CD8-positive, alpha-beta memory T cell (primary cell): ENCODE measurements around the gene ZBTB7A. TPM values are rescaled to one million over a fixed set of nuclear protein-coding genes. Genes with fewer than 3 reads are reported as not detected.

Experiments
- CTCF ChIA-PET: fragments of 350-600 bp; sonication (Branson Sonifier 250); formaldehyde crosslinking; loops from one replicate; lab custom pipeline; 2021; ENCODE audit warnings: antibody characterized with exemption; lab: Charles Lee
- POLR2A ChIA-PET: fragments of 350-600 bp; sonication (Branson Sonifier 250); formaldehyde crosslinking; loops from one replicate; lab custom pipeline; 2021; ENCODE audit warnings: antibody characterized with exemption; lab: Charles Lee
- DNase-seq, 5 donors: peaks; one replicate each; pipeline versions ENCODE4 v3.0.0 to v3.0.0-alpha.2; 2020 to 2022; ENCODE audit warnings: mixed read lengths in 1 of 5
- H3K27ac ChIP-seq: one replicate; pipeline ENCODE4 v1.7.0; 2013; ENCODE audit warnings: low read depth, mild to moderate bottlenecking, low read length, moderate library complexity
- H3K27me3 ChIP-seq: 2 replicates; pipeline ENCODE4 v1.7.0; 2013; ENCODE audit warnings: low read length, mild to moderate bottlenecking; ENCODE audit not compliant: insufficient read depth, poor library complexity, severe bottlenecking
- H3K36me3 ChIP-seq: 2 replicates; pipeline ENCODE4 v1.7.0; 2013; ENCODE audit warnings: mild to moderate bottlenecking, low read length, moderate library complexity; ENCODE audit not compliant: insufficient read depth
- H3K4me1 ChIP-seq: 2 replicates; pipeline ENCODE4 v1.7.0; 2013; ENCODE audit warnings: mild to moderate bottlenecking, low read length, moderate library complexity; ENCODE audit not compliant: insufficient read depth
- H3K4me3 ChIP-seq: 2 replicates; pipeline ENCODE4 v1.7.0; 2013; ENCODE audit warnings: mild to moderate bottlenecking, low read length
- H3K9me3 ChIP-seq: 2 replicates; pipeline ENCODE4 v1.7.0; 2013; ENCODE audit warnings: mild to moderate bottlenecking, low read length
- H3K27ac Mint-ChIP-seq, 8 donors: one replicate each; pipeline ENCODE4 v1.8.0; 2020 to 2021; ENCODE audit warnings: mixed read lengths in 8 of 8, mild to moderate bottlenecking in 6 of 8, inconsistent platforms in 3 of 8, moderate library complexity in 3 of 8
- H3K27me3 Mint-ChIP-seq, 2 donors: one replicate each; pipeline ENCODE4 v1.8.0; 2020 to 2021; ENCODE audit warnings: mixed read lengths in 2 of 2, mild to moderate bottlenecking in 1 of 2, moderate library complexity in 1 of 2
- H3K36me3 Mint-ChIP-seq, 3 donors: one replicate each; pipeline ENCODE4 v1.8.0; 2020 to 2021; ENCODE audit warnings: mixed read lengths in 3 of 3, inconsistent platforms in 1 of 3, mild to moderate bottlenecking in 1 of 3
- H3K4me1 Mint-ChIP-seq, 3 donors: one replicate each; pipeline ENCODE4 v1.8.0; 2020 to 2021; ENCODE audit warnings: mixed read lengths in 3 of 3, inconsistent platforms in 1 of 3, mild to moderate bottlenecking in 1 of 3
- H3K4me3 Mint-ChIP-seq, 7 donors: one replicate each; pipeline ENCODE4 v1.8.0; 2020 to 2021; ENCODE audit warnings: mixed read lengths in 7 of 7, mild to moderate bottlenecking in 6 of 7, moderate library complexity in 4 of 7, inconsistent platforms in 2 of 7
- H3K9me3 Mint-ChIP-seq, 5 donors: one replicate each; pipeline ENCODE4 v1.8.0; 2020 to 2022; ENCODE audit warnings: mixed read lengths in 5 of 5, mild to moderate bottlenecking in 3 of 5, moderate library complexity in 2 of 5, inconsistent platforms in 1 of 5
- polyA plus RNA-seq: library from polyadenylated mRNA; unstranded; fragments of 300-500 nt; fragmentation: Illumina TruSeq; gene quantifications from one replicate; pipeline ENCODE4 v1.2.3, GENCODE V29; 2021
- total RNA-seq, 2 experiments: library from RNA; stranded (reverse); gene quantifications; one replicate each; pipeline ENCODE4 v1.2.3, GENCODE V29; 2021

Gene ZBTB7A
- total and polyA plus RNA-seq, 3 experiments from 2014 or later, result 44.1 to 86.1 (median 46.8) TPM

- Histone ChIP-seq H3K4me1 (peaks cover 26% of the 10 kb centered on the region), H3K27me3 (no peaks in the 10 kb centered on the region), H3K9me3 (no peaks in the 10 kb centered on the region), H3K27ac (no peak overlapping the region), H3K4me3 (no peak overlapping the region), H3K36me3 (peaks cover 16% of the 10 kb centered on the region)
- POLR2A ChIA-PET, result interaction anchor here (0.6 kb wide), 1 partner anchor 68 kb away, joined by 3 read pairs; no protein-coding TSS in a partner anchor
- DNase-seq, result peak in 1 of 5 donors; percentile 43
- Mint-ChIP-seq H3K4me1 (peaks cover 38 to 73% (median 38%) of the 10 kb centered on the region in 3 donors), H3K27ac (peak overlapping the region in 1 of 8 donors; percentile 52), H3K4me3 (peak overlapping the region in 3 of 7 donors; percentile 15 to 78 (median 29)), H3K36me3 (peaks cover 13 to 60% (median 15%) of the 10 kb centered on the region in 3 donors), H3K27me3 (peaks cover 0 to 8% of the 10 kb centered on the region in 2 donors), H3K9me3 (no peaks in the 10 kb centered on the region)
- CTCF ChIA-PET, result no interaction called here
These were observed 11.5 kb downstream of the ZBTB7A start for GRCh38 chr19:4055209-4055552.

- Mint-ChIP-seq H3K4me1 (peaks cover 40 to 72% (median 42%) of the 10 kb centered on the region in 3 donors), H3K4me3 (no peak overlapping the region), H3K36me3 (peaks cover 13 to 64% (median 17%) of the 10 kb centered on the region in 3 donors), H3K27me3 (peaks cover 0 to 8% of the 10 kb centered on the region in 2 donors), H3K27ac (no peak overlapping the region), H3K9me3 (no peaks in the 10 kb centered on the region)
- peaks cover 16% of the 10 kb centered on the region for H3K36me3 ChIP-seq
- H3K4me1 ChIP-seq, result peaks cover 23% of the 10 kb centered on the region
- H3K27me3 ChIP-seq, result no peaks in the 10 kb centered on the region
- no peak overlapping the region for H3K27ac ChIP-seq
- DNase-seq, result peak in 1 of 5 donors; percentile 52
- H3K9me3 ChIP-seq, result no peaks in the 10 kb centered on the region
- ChIA-PET POLR2A (interaction anchor here (0.6 kb wide), 1 partner anchor 67 kb away, joined by 3 read pairs; no protein-coding TSS in a partner anchor), CTCF (no interaction called here)
- H3K4me3 ChIP-seq, result no peak overlapping the region
These were observed 12.1 kb downstream of the ZBTB7A start for GRCh38 chr19:4054441-4055208.

GRCh38 chr19:4053423-4054324 lies 13.0 kb downstream of the ZBTB7A start:
- H3K9me3 Mint-ChIP-seq, result no peaks in the 10 kb centered on the region
- H3K4me3 Mint-ChIP-seq, result peak overlapping the region in 5 of 7 donors; percentile 39 to 74 (median 64)
- peaks cover 14% of the 10 kb centered on the region for H3K4me1 ChIP-seq
- peaks cover 13 to 71% (median 18%) of the 10 kb centered on the region in 3 donors for H3K36me3 Mint-ChIP-seq
- H3K27me3 Mint-ChIP-seq, result peaks cover 0 to 8% of the 10 kb centered on the region in 2 donors
- peaks cover 16% of the 10 kb centered on the region for H3K36me3 ChIP-seq
- no peak for DNase-seq
- H3K4me1 Mint-ChIP-seq, result peaks cover 39 to 70% (median 48%) of the 10 kb centered on the region in 3 donors
- H3K27me3 ChIP-seq, result no peaks in the 10 kb centered on the region
- POLR2A ChIA-PET, result no interaction called here
- no peak overlapping the region for H3K27ac ChIP-seq
- peak overlapping the region in 7 of 8 donors; percentile 55 to 94 (median 72) for H3K27ac Mint-ChIP-seq
- CTCF ChIA-PET, result no interaction called here
- H3K9me3 ChIP-seq, result no peaks in the 10 kb centered on the region
- no peak overlapping the region for H3K4me3 ChIP-seq

- H3K27ac Mint-ChIP-seq, result peak overlapping the region; percentile 55 to 94 (median 69)
- no peaks in the 10 kb centered on the region for H3K27me3 ChIP-seq
- POLR2A ChIA-PET, result no interaction called here
- DNase-seq, result no peak
- CTCF ChIA-PET, result no interaction called here
- H3K36me3 ChIP-seq, result peaks cover 16% of the 10 kb centered on the region
- peaks cover 36 to 64% (median 48%) of the 10 kb centered on the region in 3 donors for H3K4me1 Mint-ChIP-seq
- H3K27me3 Mint-ChIP-seq, result peaks cover 0 to 8% of the 10 kb centered on the region in 2 donors
- peak overlapping the region in 6 of 7 donors; percentile 39 to 74 (median 64) for H3K4me3 Mint-ChIP-seq
- no peak overlapping the region for H3K4me3 ChIP-seq
- H3K36me3 Mint-ChIP-seq, result peaks cover 13 to 75% (median 18%) of the 10 kb centered on the region in 3 donors
- H3K9me3 ChIP-seq, result no peaks in the 10 kb centered on the region
- H3K4me1 ChIP-seq, result peaks cover 14% of the 10 kb centered on the region
- no peak overlapping the region for H3K27ac ChIP-seq
- no peaks in the 10 kb centered on the region for H3K9me3 Mint-ChIP-seq
These were observed 13.7 kb downstream of the ZBTB7A start for GRCh38 chr19:4052993-4053422.

GRCh38 chr19:4052114-4052992 lies 14.3 kb downstream of the ZBTB7A start:
- Mint-ChIP-seq H3K4me3 (peak overlapping the region in 6 of 7 donors; percentile 23 to 74 (median 64)), H3K4me1 (peaks cover 31 to 58% (median 42%) of the 10 kb centered on the region in 3 donors), H3K27ac (peak overlapping the region in 7 of 8 donors; percentile 50 to 96 (median 76)), H3K9me3 (no peaks in the 10 kb centered on the region), H3K36me3 (peaks cover 13 to 76% (median 18%) of the 10 kb centered on the region in 3 donors), H3K27me3 (peaks cover 0 to 6% of the 10 kb centered on the region in 2 donors)
- POLR2A ChIA-PET, result no interaction called here
- H3K4me3 ChIP-seq, result no peak overlapping the region
- H3K27me3 ChIP-seq, result no peaks in the 10 kb centered on the region
- H3K9me3 ChIP-seq, result no peaks in the 10 kb centered on the region
- H3K27ac ChIP-seq, result no peak overlapping the region
- H3K4me1 ChIP-seq, result peaks cover 14% of the 10 kb centered on the region
- peak in 1 of 5 donors; percentile 32 for DNase-seq
- CTCF ChIA-PET, result no interaction called here
- peaks cover 16% of the 10 kb centered on the region for H3K36me3 ChIP-seq

- H3K27me3 Mint-ChIP-seq, result peaks cover 0 to 7% of the 10 kb centered on the region in 2 donors
- no peaks in the 10 kb centered on the region for H3K9me3 Mint-ChIP-seq
These were observed 15.3 kb downstream of the ZBTB7A start for GRCh38 chr19:4051175-4052101.

More at GRCh38 chr19:4051175-4052101, 15.3 kb downstream of the ZBTB7A start:
- CTCF ChIA-PET, result no interaction called here
- H3K36me3 Mint-ChIP-seq, result peaks cover 13 to 78% (median 19%) of the 10 kb centered on the region in 3 donors
- H3K4me3 Mint-ChIP-seq, result peak overlapping the region in 4 of 7 donors; percentile 37 to 76 (median 46)
- peak overlapping the region; percentile 54 to 96 (median 80) for H3K27ac Mint-ChIP-seq
- H3K27ac ChIP-seq, result no peak overlapping the region
- H3K9me3 ChIP-seq, result no peaks in the 10 kb centered on the region
- no peaks in the 10 kb centered on the region for H3K27me3 ChIP-seq
- no peak for DNase-seq
- no peak overlapping the region for H3K4me3 ChIP-seq
- peaks cover 30 to 55% (median 41%) of the 10 kb centered on the region in 3 donors for H3K4me1 Mint-ChIP-seq
- peaks cover 14% of the 10 kb centered on the region for H3K4me1 ChIP-seq
- H3K36me3 ChIP-seq, result peaks cover 16% of the 10 kb centered on the region
- POLR2A ChIA-PET, result no interaction called here
